ENCODE results near the gene CALCOCO2. TPM values are rescaled to one million over a fixed set of nuclear protein-coding genes. Genes with fewer than 3 reads are reported as not detected.
"Not testable (repeated sequence)": the region's sequence is repeated elsewhere in the genome, so short reads cannot be mapped to it uniquely, and the experiment has no call there.

The CALCOCO2 gene
- total RNA-seq, 1 donor from 2014 or later, result 30.3 TPM

- Histone ChIP-seq H3K4me3 (ENCODE audit: low read depth, low read length) (no peak overlapping the region), H3K36me3 (ENCODE audit: control insufficient read depth, insufficient read depth, low read length) (no peaks in the 10 kb centered on the region), H3K27me3 (ENCODE audit: control insufficient read depth, insufficient read depth, low read length) (no peaks in the 10 kb centered on the region)
- no peak for TF ChIP-seq CTCF (IDR thresholded peaks at IDR 0.05; ENCODE audit: insufficient read depth, low read length, severe bottlenecking)
- no peak for DNase-seq (ENCODE audit: low read depth)
- FAIRE-seq, result no peak
Measured at GRCh38 chr17:48835971-48836370, 5.1 kb downstream of the CALCOCO2 start.

GRCh38 chr17:48837458-48837857 is 6.6 kb downstream of the CALCOCO2 start:
- H3K27me3 ChIP-seq (ENCODE audit: control insufficient read depth, insufficient read depth, low read length); DNase-seq (ENCODE audit: low read depth): not testable (repeated sequence)

GRCh38 chr17:48840441-48840840 is 9.6 kb downstream of the CALCOCO2 start:
- DNase-seq (ENCODE audit: low read depth), result no peak
- H3K4me3 ChIP-seq (ENCODE audit: low read depth, low read length), result no peak overlapping the region
- no peak for FAIRE-seq
- TF ChIP-seq CTCF (IDR thresholded peaks at IDR 0.05; ENCODE audit: insufficient read depth, low read length, severe bottlenecking), result no peak
- H3K27me3 ChIP-seq (ENCODE audit: control insufficient read depth, insufficient read depth, low read length), result no peaks in the 10 kb centered on the region
- peaks cover 5% of the 10 kb centered on the region for H3K36me3 ChIP-seq (ENCODE audit: control insufficient read depth, insufficient read depth, low read length)

More at GRCh38 chr17:48837458-48837857, 6.6 kb downstream of the CALCOCO2 start:
- H3K36me3 ChIP-seq (ENCODE audit: control insufficient read depth, insufficient read depth, low read length); FAIRE-seq; H3K4me3 ChIP-seq (ENCODE audit: low read depth, low read length): not testable (repeated sequence)

- H3K27me3 ChIP-seq (ENCODE audit: control insufficient read depth, insufficient read depth, low read length), result no peaks in the 10 kb centered on the region
- peaks cover 8% of the 10 kb centered on the region for H3K36me3 ChIP-seq (ENCODE audit: control insufficient read depth, insufficient read depth, low read length)
- no peak for TF ChIP-seq CTCF (IDR thresholded peaks at IDR 0.05; ENCODE audit: insufficient read depth, low read length, severe bottlenecking)
- DNase-seq (ENCODE audit: low read depth) (peak; percentile 32), FAIRE-seq (no peak)
- H3K4me3 ChIP-seq (ENCODE audit: low read depth, low read length), result no peak overlapping the region
Measured at GRCh38 chr17:48841395-48841831, 10.6 kb downstream of the CALCOCO2 start.

- DNase-seq (ENCODE audit: low read depth) (no peak), FAIRE-seq (no peak)
- Histone ChIP-seq H3K36me3 (ENCODE audit: control insufficient read depth, insufficient read depth, low read length) (peaks cover 8% of the 10 kb centered on the region), H3K4me3 (ENCODE audit: low read depth, low read length) (no peak overlapping the region), H3K27me3 (ENCODE audit: control insufficient read depth, insufficient read depth, low read length) (no peaks in the 10 kb centered on the region)
- TF ChIP-seq CTCF (IDR thresholded peaks at IDR 0.05; ENCODE audit: insufficient read depth, low read length, severe bottlenecking), result no peak
Measured at GRCh38 chr17:48842746-48843145, 11.9 kb downstream of the CALCOCO2 start.

- TF ChIP-seq CTCF (IDR thresholded peaks at IDR 0.05; ENCODE audit: insufficient read depth, low read length, severe bottlenecking), result no peak
- no peak for FAIRE-seq
- Histone ChIP-seq H3K27me3 (ENCODE audit: control insufficient read depth, insufficient read depth, low read length) (no peaks in the 10 kb centered on the region), H3K36me3 (ENCODE audit: control insufficient read depth, insufficient read depth, low read length) (peaks cover 10% of the 10 kb centered on the region), H3K4me3 (ENCODE audit: low read depth, low read length) (no peak overlapping the region)
- no peak for DNase-seq (ENCODE audit: low read depth)
Measured at GRCh38 chr17:48843187-48843900, 12.5 kb downstream of the CALCOCO2 start.
